GM19238 (cell line): ENCODE data around the gene OR2A25.
"Not testable (repeated sequence)": the region's sequence is repeated elsewhere in the genome, so short reads cannot be mapped to it uniquely, and the experiment has no call there.

ENCODE experiments used
- DNase-seq: peaks from one replicate; pipeline ENCODE4 v3.0.0; 2011; ENCODE audit warnings: low spot score; ENCODE audit not compliant: insufficient read length

OR2A25 gene

GRCh38 chr7:144069511-144069910, at the start of gene OR2A25:
OR2A25 (plus strand) TSS chr7:144069811; CDS start chr7:144074220, 4,409 bp downstream.
- DNase-seq = no peak

- no peak for DNase-seq
These were observed 49.3 kb upstream of the OR2A25 start for GRCh38 chr7:144020340-144020739.

- DNase-seq = no peak
These were observed 47.4 kb upstream of the OR2A25 start for GRCh38 chr7:144022169-144022568.

- no peak for DNase-seq
These were observed 46.3 kb upstream of the OR2A25 start for GRCh38 chr7:144023171-144023827.

- DNase-seq = no peak
These were observed 45.4 kb upstream of the OR2A25 start for GRCh38 chr7:144024213-144024612.

GRCh38 chr7:144026203-144026883, 43.3 kb upstream of the OR2A25 start:
- no peak for DNase-seq

GRCh38 chr7:144027070-144027469, 42.5 kb upstream of the OR2A25 start:
- no peak for DNase-seq

- DNase-seq = no peak
These were observed 41.6 kb upstream of the OR2A25 start for GRCh38 chr7:144027974-144028373.

GRCh38 chr7:144028547-144028946, 41.1 kb upstream of the OR2A25 start:
- no peak for DNase-seq

GRCh38 chr7:144032516-144032915, 37.1 kb upstream of the OR2A25 start:
- DNase-seq = no peak

GRCh38 chr7:144032985-144033709, 36.5 kb upstream of the OR2A25 start:
- DNase-seq = no peak

GRCh38 chr7:144035385-144035784, 34.2 kb upstream of the OR2A25 start:
- DNase-seq = no peak

- DNase-seq = no peak
These were observed 33.2 kb upstream of the OR2A25 start for GRCh38 chr7:144036302-144036885.

- DNase-seq = no peak
These were observed 32.1 kb upstream of the OR2A25 start for GRCh38 chr7:144037414-144038035.

GRCh38 chr7:144038887-144039286, 30.7 kb upstream of the OR2A25 start:
- DNase-seq = no peak

- DNase-seq = no peak
These were observed 21.0 kb upstream of the OR2A25 start, which contains the start of gene OR2A5 for GRCh38 chr7:144048648-144049047. OR2A5 (plus strand) TSS chr7:144048948; CDS start chr7:144050402, 1,454 bp downstream.

GRCh38 chr7:144049491-144049890, 20.1 kb upstream of the OR2A25 start:
- DNase-seq = no peak

GRCh38 chr7:144050093-144050492, 19.5 kb upstream of the OR2A25 start:
- DNase-seq = no peak

GRCh38 chr7:144050884-144051283, 18.7 kb upstream of the OR2A25 start:
- not testable (repeated sequence) for DNase-seq

- DNase-seq = no peak
These were observed 11.7 kb upstream of the OR2A25 start for GRCh38 chr7:144057954-144058353.

GRCh38 chr7:144063710-144064109, 5.9 kb upstream of the OR2A25 start:
- no peak for DNase-seq
